GM19025 (cell line): ENCODE measurements around the gene GATA3.

Experiments
- ATAC-seq: cut with Tn5 transposase; IDR thresholded peaks from one replicate; pipeline ENCODE4 v1.9.1; 2021; ENCODE audit warnings: mild to moderate bottlenecking, low read depth, moderate library complexity; ENCODE audit not compliant: unreplicated experiment

GATA3 gene

GRCh38 chr10:8063128-8063908 is 8.8 kb downstream of the GATA3 start:
- no peak for ATAC-seq

GRCh38 chr10:8063935-8064334 is 9.4 kb downstream of the GATA3 start:
- no peak for ATAC-seq

GRCh38 chr10:8064436-8064835 is 9.9 kb downstream of the GATA3 start:
- no peak for ATAC-seq

- ATAC-seq: no peak
Observed at GRCh38 chr10:8065651-8066050, 11.2 kb downstream of the GATA3 start.

- no peak for ATAC-seq
Observed at GRCh38 chr10:8066124-8066523, 11.6 kb downstream of the GATA3 start.

GRCh38 chr10:8066797-8067196 is 12.3 kb downstream of the GATA3 start:
- ATAC-seq: no peak

- ATAC-seq: no peak
Observed at GRCh38 chr10:8069108-8069507, 14.6 kb downstream of the GATA3 start.

- no peak for ATAC-seq
Observed at GRCh38 chr10:8069627-8070026, 15.1 kb downstream of the GATA3 start.

- no peak for ATAC-seq
Observed at GRCh38 chr10:8070440-8070839, 16.0 kb downstream of the GATA3 start.

- no peak for ATAC-seq
Observed at GRCh38 chr10:8071006-8071405, 16.5 kb downstream of the GATA3 start.

GRCh38 chr10:8071666-8072065 is 17.2 kb downstream of the GATA3 start:
- no peak for ATAC-seq

- no peak for ATAC-seq
Observed at GRCh38 chr10:8072211-8072610, 17.7 kb downstream of the GATA3 start.

- no peak for ATAC-seq
Observed at GRCh38 chr10:8073691-8074416, 19.4 kb downstream of the GATA3 start.

GRCh38 chr10:8074881-8075280 is 20.4 kb downstream of the GATA3 start:
- ATAC-seq: no peak

- no peak for ATAC-seq
Observed at GRCh38 chr10:8075282-8076260, 21.1 kb downstream of the GATA3 start.

- ATAC-seq: no peak
Observed at GRCh38 chr10:8076933-8077332, 22.4 kb downstream of the GATA3 start.

GRCh38 chr10:8078027-8078426 is 23.5 kb downstream of the GATA3 start:
- no peak for ATAC-seq

GRCh38 chr10:8079126-8079525 is 24.6 kb downstream of the GATA3 start:
- ATAC-seq: no peak

- ATAC-seq: no peak
Observed at GRCh38 chr10:8084799-8085198, 30.3 kb downstream of the GATA3 start.

GRCh38 chr10:8085251-8085650 is 30.8 kb downstream of the GATA3 start:
- ATAC-seq: no peak

- ATAC-seq: no peak
Observed at GRCh38 chr10:8086315-8086714, 31.8 kb downstream of the GATA3 start.
